SK-N-SH (cell line): Measurements from ENCODE around the gene EFCAB13. TPM values are rescaled to one million over a fixed set of nuclear protein-coding genes. Genes with fewer than 3 reads are reported as not detected.

Source experiments
- CTCF ChIA-PET: fragments of 300-600, 350-600 bp; formaldehyde crosslinking; extraction: SDS; loops from one replicate; lab custom pipeline; 2021; lab: Yijun Ruan, JAX
- POLR2A ChIA-PET: fragments of 350-600 bp; sonication (Branson Sonifier 250); formaldehyde crosslinking; extraction: SDS; loops from one replicate; lab custom pipeline; 2020; ENCODE audit warnings: antibody characterized with exemption, inconsistent platforms; lab: Yijun Ruan, JAX
- DNase-seq: peaks from one replicate; pipeline ENCODE4 v3.0.0; 2012
- H2AFZ ChIP-seq: fragments of 200-600 bp; sonication (generic); 2 replicates; pipeline ENCODE4 v1.8.1; 2016; ENCODE audit warnings: antibody characterized with exemption, mild to moderate bottlenecking, low read depth
- H3F3A ChIP-seq: fragments of 200-600 bp; sonication (generic); replicated peaks from 2 replicates; pipeline ENCODE3; 2016; ENCODE audit warnings: antibody characterized with exemption, mild to moderate bottlenecking; ENCODE audit not compliant: insufficient read depth
- H3K27ac ChIP-seq, 2 experiments: fragments of 200-500 bp in 1 of 2; fragments of 200-600 bp in 1 of 2; sonication (Bioruptor generic) in 1 of 2; sonication (generic), shearing (Covaris generic) in 1 of 2; 2 replicates each; pipeline versions ENCODE4 v1.5.1 to v1.6.1; 2014 to 2016; ENCODE audit warnings: low read depth in 2 of 2, inconsistent platforms in 1 of 2, low read length in 1 of 2, mild to moderate bottlenecking in 1 of 2, mixed read lengths in 1 of 2
- H3K27me3 ChIP-seq: fragments of 200-600 bp; sonication (generic), shearing (Covaris generic); 2 replicates; pipeline ENCODE4 v1.6.1; 2016; ENCODE audit warnings: mixed run types; ENCODE audit not compliant: insufficient read depth
- H3K36me3 ChIP-seq, 2 experiments: fragments of 200-500 bp in 1 of 2; fragments of 200-600 bp in 1 of 2; sonication (Bioruptor generic) in 1 of 2; sonication (generic) in 1 of 2; replicated peaks in 1 of 2; 2 replicates each; pipeline versions ENCODE3 to v1.5.1; 2014 to 2016; ENCODE audit warnings: low read length in 1 of 2, mild to moderate bottlenecking in 1 of 2; ENCODE audit not compliant: insufficient read depth in 2 of 2, control insufficient read depth in 1 of 2
- H3K4me1 ChIP-seq, 2 experiments: fragments of 200-500 bp in 1 of 2; fragments of 200-600 bp in 1 of 2; sonication (Bioruptor generic) in 1 of 2; sonication (generic), shearing (Covaris generic) in 1 of 2; 2 replicates each; pipeline versions ENCODE4 v1.5.1 to v1.6.1; 2014 to 2016; ENCODE audit warnings: low read depth in 1 of 2, low read length in 1 of 2, mixed run types in 1 of 2; ENCODE audit not compliant: insufficient read depth in 2 of 2, control insufficient read depth in 1 of 2
- H3K4me2 ChIP-seq: fragments of 200-600 bp; sonication (generic), shearing (Covaris generic); 2 replicates; pipeline ENCODE4 v1.6.1; 2017; ENCODE audit warnings: mixed run types
- H3K4me3 ChIP-seq, 2 experiments: fragments of 200-500 bp in 1 of 2; fragments of 200-600 bp in 1 of 2; sonication (Bioruptor generic) in 1 of 2; sonication (generic), shearing (Covaris generic) in 1 of 2; 2 replicates each; pipeline versions ENCODE4 v1.5.1 to v1.8.1; 2014 to 2016; ENCODE audit warnings: low read depth in 2 of 2, inconsistent platforms in 1 of 2, low read length in 1 of 2, mild to moderate bottlenecking in 1 of 2, mixed read lengths in 1 of 2, moderate library complexity in 1 of 2
- H3K79me2 ChIP-seq: fragments of 200-600 bp; sonication (generic); 2 replicates; pipeline ENCODE4 v1.8.1; 2017; ENCODE audit warnings: mild to moderate bottlenecking; ENCODE audit not compliant: insufficient read depth
- H3K9ac ChIP-seq: fragments of 200-600 bp; sonication (generic); 2 replicates; pipeline ENCODE4 v1.6.1; 2017; ENCODE audit warnings: mixed run types
- H3K9me2 ChIP-seq: fragments of 200-600 bp; sonication (generic); 2 replicates; pipeline ENCODE4 v1.6.1; 2017; ENCODE audit warnings: mixed run types
- H3K9me3 ChIP-seq: fragments of 200-600 bp; sonication (generic); 2 replicates; pipeline ENCODE4 v1.6.1; 2017; ENCODE audit warnings: mixed run types, mild to moderate bottlenecking, moderate library complexity
- H4K20me1 ChIP-seq: fragments of 200-600 bp; sonication (generic); 2 replicates; pipeline ENCODE4 v1.6.1; 2017; ENCODE audit warnings: mild to moderate bottlenecking, mixed run types; ENCODE audit not compliant: insufficient read depth
- FOXM1 ChIP-seq: IDR thresholded peaks from 2 replicates; pipeline ENCODE4 v1.4.0; 2012; ENCODE audit warnings: low read depth, mild to moderate bottlenecking
- JUND ChIP-seq: IDR thresholded peaks from 2 replicates; pipeline ENCODE4 v1.4.0; 2012
- POLR2AphosphoS5 ChIP-seq: IDR thresholded peaks from 2 replicates; pipeline ENCODE4 v1.6.1; 2012; ENCODE audit warnings: low read depth, low read length
- RFX5 ChIP-seq: IDR thresholded peaks from 2 replicates; pipeline ENCODE4 v1.6.1; 2012; ENCODE audit warnings: mild to moderate bottlenecking, improper control_type of control experiment, low read length
- RXRA ChIP-seq: IDR thresholded peaks from 2 replicates; pipeline ENCODE4 v1.4.0; 2012; ENCODE audit warnings: low read depth, mild to moderate bottlenecking, borderline replicate concordance
- WGBS: methylation state at CpG from one replicate; pipeline ENCODE4 v1.1.6; 2017; ENCODE audit warnings: low lambda C conversion rate; 5-methylcytosine and 5-hydroxymethylcytosine counted together
- polyA plus RNA-seq, 3 experiments: library from polyadenylated mRNA; depleted of rRNA; stranded (reverse); fragments of >200 nt; gene quantifications; 2 replicates each; pipeline ENCODE4 v1.2.3, GENCODE V29; 2012
- TF ChIP-seq, protein P1 (sequence below): IDR thresholded peaks from 2 replicates; pipeline ENCODE4 v1.4.0; 2012; ENCODE audit warnings: low read depth
- TF ChIP-seq, protein P2 (sequence below): IDR thresholded peaks from 2 replicates; pipeline ENCODE4; 2012

Gene EFCAB13
- polyA plus RNA-seq, 1 of the 3 experiments (the other 2 are of a cell fraction) = 0.16 TPM

DNA sequence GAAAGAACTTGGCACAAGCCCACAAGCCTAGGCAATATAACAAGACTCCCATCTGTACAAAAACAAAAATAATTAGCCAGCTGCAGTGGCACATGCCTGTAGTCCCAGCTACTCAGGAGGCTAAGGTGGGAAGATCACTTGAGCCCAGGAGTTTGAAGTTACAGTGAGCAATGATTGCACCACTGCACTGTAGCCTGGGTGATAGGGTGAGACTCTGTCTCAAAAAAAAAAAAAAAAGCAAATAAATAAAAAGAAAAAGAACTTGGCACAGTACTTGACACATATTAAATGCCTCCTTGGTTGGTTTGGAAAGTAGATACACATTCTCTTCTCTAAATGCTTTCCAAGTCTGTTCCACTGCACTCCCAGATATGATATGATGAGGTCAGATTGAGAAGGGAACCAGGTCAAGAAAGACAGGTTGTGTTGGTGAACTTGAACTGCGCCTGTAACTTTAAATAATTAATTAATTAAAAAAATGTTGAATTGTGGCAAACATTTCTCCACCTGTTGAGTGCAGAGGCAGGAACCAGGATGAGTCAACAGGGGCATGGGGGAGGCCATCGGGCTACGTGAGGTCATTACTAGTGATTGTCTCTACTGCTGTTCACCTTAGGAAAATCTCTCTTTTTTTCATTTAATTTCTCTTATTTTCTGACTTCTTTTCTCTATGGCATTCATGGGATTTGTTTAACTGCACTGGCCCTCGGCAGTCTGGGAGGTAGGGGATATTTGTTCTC lies 25.9 kb upstream of the EFCAB13 start:
- Histone ChIP-seq H3K4me1 (no peaks in the 10 kb centered on the region; a peak in 1 of 4 replicates), H3F3A (no peaks in the 10 kb centered on the region), H3K4me2 (no peak overlapping the region), H3K27me3 (no peaks in the 10 kb centered on the region), H3K79me2 (no peaks in the 10 kb centered on the region), H2AFZ (no peak overlapping the region), H3K4me3 (no peak overlapping the region), H3K9me3 (peaks cover 5% of the 10 kb centered on the region; the same call in 1 of the 2 replicates), H4K20me1 (no peaks in the 10 kb centered on the region), H3K36me3 (peaks cover 0 to 11% of the 10 kb centered on the region in 2 experiments), H3K27ac (no peak overlapping the region), H3K9ac (no peak overlapping the region), H3K9me2 (no peaks in the 10 kb centered on the region)
- WGBS = 87% methylated on average over 4 of the region's 4 CpGs
- ChIA-PET POLR2A (no interaction called here), CTCF (interaction anchor here (1.8 to 4.8 kb wide), 2 partner anchors 18 to 68 kb away, joined by 4 to 39 read pairs; no protein-coding TSS in a partner anchor)
- no peak for DNase-seq
- TF ChIP-seq RXRA (0 out of 2 replicates have a peak, but pooled peaks have one; percentile 7), RFX5 (no peak)

DNA sequence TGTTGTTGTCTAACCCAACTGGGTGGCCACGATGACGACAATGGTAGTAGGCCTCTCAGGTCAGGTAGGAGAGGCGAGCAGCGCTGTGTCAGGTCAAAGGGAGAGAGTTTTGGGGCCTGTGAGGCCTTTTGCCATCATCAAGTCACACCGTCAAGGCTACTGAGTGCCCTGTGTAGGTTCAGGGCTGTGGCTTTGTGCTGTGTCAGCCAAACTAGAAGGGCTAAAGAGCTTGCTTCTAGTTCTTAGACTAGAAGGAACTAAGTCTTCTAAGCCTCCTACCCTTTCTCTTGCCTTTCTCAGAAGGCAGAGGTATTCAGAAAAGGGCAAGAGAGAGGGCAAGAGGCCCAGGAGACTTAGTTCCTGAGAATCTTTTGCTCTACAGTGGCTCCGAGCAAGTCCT lies 25.0 kb upstream of the EFCAB13 start:
- Histone ChIP-seq H3K9me3 (peaks cover 5% of the 10 kb centered on the region; the same call in 1 of the 2 replicates), H3K36me3 (peaks cover 0 to 9% of the 10 kb centered on the region in 2 experiments), H3K4me2 (no peak overlapping the region), H4K20me1 (no peaks in the 10 kb centered on the region), H3F3A (no peaks in the 10 kb centered on the region), H3K27ac (no peak overlapping the region), H3K9ac (no peak overlapping the region), H3K4me3 (no peak overlapping the region), H3K79me2 (no peaks in the 10 kb centered on the region), H3K4me1 (no peaks in the 10 kb centered on the region; a peak in 1 of 4 replicates), H3K9me2 (no peaks in the 10 kb centered on the region), H3K27me3 (no peaks in the 10 kb centered on the region), H2AFZ (no peak overlapping the region)
- ChIA-PET POLR2A (no interaction called here), CTCF (interaction anchor here (1.3 to 4.8 kb wide), 4 partner anchors 12 to 69 kb away, joined by 3 to 39 read pairs (median 4); no protein-coding TSS in a partner anchor)
- WGBS = 92% methylated on average over 5 of the region's 6 CpGs
- DNase-seq = no peak
- TF ChIP-seq, protein P1, sequence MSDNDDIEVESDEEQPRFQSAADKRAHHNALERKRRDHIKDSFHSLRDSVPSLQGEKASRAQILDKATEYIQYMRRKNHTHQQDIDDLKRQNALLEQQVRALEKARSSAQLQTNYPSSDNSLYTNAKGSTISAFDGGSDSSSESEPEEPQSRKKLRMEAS = no peak
- no peak for TF ChIP-seq POLR2AphosphoS5

DNA sequence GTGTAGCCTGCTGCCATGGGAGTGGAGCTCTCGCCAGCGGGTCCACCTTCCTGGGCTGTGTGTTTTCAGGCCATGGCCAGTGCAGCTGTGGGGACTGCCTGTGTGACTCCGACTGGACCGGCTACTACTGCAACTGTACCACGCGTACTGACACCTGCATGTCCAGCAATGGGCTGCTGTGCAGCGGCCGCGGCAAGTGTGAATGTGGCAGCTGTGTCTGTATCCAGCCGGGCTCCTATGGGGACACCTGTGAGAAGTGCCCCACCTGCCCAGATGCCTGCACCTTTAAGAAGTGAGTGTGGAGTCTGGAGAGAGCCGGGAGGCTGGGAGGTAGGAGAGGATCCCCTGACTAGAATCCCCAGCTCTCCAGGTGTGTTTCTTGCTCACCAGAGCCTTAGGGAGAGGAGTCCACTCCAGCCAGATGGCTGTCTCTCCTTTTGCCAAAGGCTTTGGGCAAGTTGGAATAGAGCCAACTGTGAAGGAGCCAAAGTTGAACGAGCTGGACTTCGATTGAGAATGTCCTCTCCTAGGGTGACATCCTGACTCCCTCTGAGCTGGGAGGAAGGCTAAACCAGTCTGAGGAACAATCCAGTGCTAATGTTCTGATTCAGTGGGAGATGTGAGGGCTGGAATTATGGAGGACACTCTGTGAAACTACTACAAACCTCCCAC lies 24.4 kb upstream of the EFCAB13 start:
- 66% methylated on average over 5 of the region's 13 CpGs for WGBS
- H3K27me3 ChIP-seq = no peaks in the 10 kb centered on the region

More for the DNA sequence above, 24.4 kb upstream of the EFCAB13 start:
- Histone ChIP-seq H4K20me1 (no peaks in the 10 kb centered on the region), H3K9ac (no peak overlapping the region), H3K4me1 (no peaks in the 10 kb centered on the region; a peak in 1 of 4 replicates), H3K9me3 (peaks cover 5% of the 10 kb centered on the region; the same call in 1 of the 2 replicates), H3F3A (no peaks in the 10 kb centered on the region), H3K4me3 (no peak overlapping the region), H3K9me2 (no peaks in the 10 kb centered on the region), H3K27ac (no peak overlapping the region), H3K79me2 (no peaks in the 10 kb centered on the region), H3K36me3 (peaks cover 0 to 12% of the 10 kb centered on the region in 2 experiments), H3K4me2 (no peak overlapping the region), H2AFZ (no peak overlapping the region)
- CTCF ChIA-PET = interaction anchor here (1.0 to 4.8 kb wide), 8 partner anchors 11 to 70 kb away, joined by 3 to 39 read pairs (median 4); no protein-coding TSS in a partner anchor
- TF ChIP-seq FOXM1 (no peak), JUND (no peak), POLR2AphosphoS5 (no peak)
- TF ChIP-seq, protein P2, sequence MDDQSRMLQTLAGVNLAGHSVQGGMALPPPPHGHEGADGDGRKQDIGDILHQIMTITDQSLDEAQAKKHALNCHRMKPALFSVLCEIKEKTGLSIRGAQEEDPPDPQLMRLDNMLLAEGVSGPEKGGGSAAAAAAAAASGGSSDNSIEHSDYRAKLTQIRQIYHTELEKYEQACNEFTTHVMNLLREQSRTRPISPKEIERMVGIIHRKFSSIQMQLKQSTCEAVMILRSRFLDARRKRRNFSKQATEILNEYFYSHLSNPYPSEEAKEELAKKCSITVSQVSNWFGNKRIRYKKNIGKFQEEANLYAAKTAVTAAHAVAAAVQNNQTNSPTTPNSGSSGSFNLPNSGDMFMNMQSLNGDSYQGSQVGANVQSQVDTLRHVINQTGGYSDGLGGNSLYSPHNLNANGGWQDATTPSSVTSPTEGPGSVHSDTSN = no peak
- no peak for DNase-seq
- POLR2A ChIA-PET = interaction anchor here (1.4 kb wide), 1 partner anchor 9 kb away, joined by 5 read pairs; no protein-coding TSS in a partner anchor
